Karpas-422 (cell line): ENCODE data around the gene ZCRB1. TPM values are rescaled to one million over a fixed set of nuclear protein-coding genes. Genes with fewer than 3 reads are reported as not detected.

Source experiments
- DNase-seq: peaks from one replicate; pipeline ENCODE4 v3.0.0-alpha.2; 2015
- H2AFZ ChIP-seq: fragments of 200-600 bp; sonication (generic); 2 replicates; pipeline ENCODE4 v1.6.1; 2014; ENCODE audit warnings: antibody characterized with exemption, low read length, mixed read lengths
- H3K27ac ChIP-seq: fragments of 200-600 bp; sonication (generic); 2 replicates; pipeline ENCODE4 v1.5.1; 2014; ENCODE audit warnings: mild to moderate bottlenecking, low read length, moderate library complexity
- H3K27me3 ChIP-seq: fragments of 200-600 bp; sonication (generic); 2 replicates; pipeline ENCODE4 v1.6.1; 2014; ENCODE audit warnings: low read length, mixed read lengths
- H3K36me3 ChIP-seq: fragments of 200-600 bp; sonication (generic); 2 replicates; pipeline ENCODE4 v1.6.1; 2014; ENCODE audit warnings: low read length, mixed read lengths; ENCODE audit not compliant: insufficient read depth
- H3K4me1 ChIP-seq: fragments of 200-600 bp; sonication (generic); 2 replicates; pipeline ENCODE4 v1.6.1; 2014; ENCODE audit warnings: mild to moderate bottlenecking, low read length, mixed read lengths
- H3K4me2 ChIP-seq: fragments of 200-600 bp; sonication (generic); 2 replicates; pipeline ENCODE4 v1.6.1; 2014; ENCODE audit warnings: low read length, low read depth, mild to moderate bottlenecking; ENCODE audit not compliant: poor library complexity, severe bottlenecking
- H3K4me3 ChIP-seq: fragments of 200-600 bp; sonication (generic); 2 replicates; pipeline ENCODE4 v1.5.1; 2014; ENCODE audit warnings: mild to moderate bottlenecking, antibody characterized with exemption, low read length, mixed read lengths
- H3K79me2 ChIP-seq: fragments of 200-600 bp; sonication (generic); 2 replicates; pipeline ENCODE4 v1.6.1; 2014; ENCODE audit warnings: mild to moderate bottlenecking, low read length, mixed read lengths
- H3K9ac ChIP-seq: fragments of 200-600 bp; sonication (generic); 2 replicates; pipeline ENCODE4 v1.6.0; 2014; ENCODE audit warnings: low read length
- H3K9me2 ChIP-seq: fragments of 200-600 bp; sonication (generic), shearing (Covaris generic); replicated peaks from 2 replicates; pipeline ENCODE4 v1.6.0; 2014; ENCODE audit warnings: mild to moderate bottlenecking, low read length, moderate library complexity; ENCODE audit not compliant: insufficient read depth
- H3K9me3 ChIP-seq: fragments of 300-700, 200-600 bp; sonication (generic); 2 replicates; pipeline ENCODE4 v1.6.1; 2014; ENCODE audit warnings: low read length, mixed read lengths
- H4K20me1 ChIP-seq: fragments of 200-600 bp; sonication (generic); 2 replicates; pipeline ENCODE4 v1.6.1; 2014; ENCODE audit warnings: mild to moderate bottlenecking, antibody characterized with exemption, low read length, low read depth; ENCODE audit not compliant: insufficient read depth
- total RNA-seq: library from RNA; depleted of rRNA; stranded (reverse); fragments of >200 nt; shearing (Covaris generic); gene quantifications from 2 replicates; pipeline ENCODE4 v1.2.3, GENCODE V29; 2014; ENCODE audit warnings: low replicate concordance; rRNA removed

The ZCRB1 gene
- total RNA-seq: 48.2 and 58.4 TPM in 2 replicates

GRCh38 chr12:42325653-42326474 lies at the start of gene ZCRB1, which contains the start of gene PPHLN1:
Gene ZCRB1 (minus strand): TSS chr12:42326094. CDS start chr12:42324102, 1,992 bp downstream.
Gene PPHLN1 (plus strand): TSS chr12:42326167. CDS start chr12:42335903, 9,736 bp downstream.
- Histone ChIP-seq H3K79me2 (peaks cover 68% of the 10 kb centered on the region), H2AFZ (peak within 1 kb of the TSS; percentile 62; the same call in 1 of the 2 replicates), H3K4me1 (peaks cover 33% of the 10 kb centered on the region)

GRCh38 chr12:42373669-42374068 lies 47.8 kb upstream of the ZCRB1 start:
- no peak for DNase-seq
- peaks cover 71% of the 10 kb centered on the region for H3K79me2 ChIP-seq
- H3K4me1 ChIP-seq: peaks cover 54% of the 10 kb centered on the region
- no peaks in the 10 kb centered on the region for H3K9me3 ChIP-seq
- no peaks in the 10 kb centered on the region for H4K20me1 ChIP-seq
- no peak overlapping the region for H2AFZ ChIP-seq
- H3K36me3 ChIP-seq: peaks cover 26% of the 10 kb centered on the region
- H3K27ac ChIP-seq: peak overlapping the region; percentile 83
- peak overlapping the region; percentile 35 for H3K9ac ChIP-seq
- H3K4me3 ChIP-seq: 0 out of 2 replicates have a peak overlapping the region, but pooled peaks have one; percentile 5
- H3K4me2 ChIP-seq: peak overlapping the region; percentile 43
- H3K27me3 ChIP-seq: no peaks in the 10 kb centered on the region
- H3K9me2 ChIP-seq: no peaks in the 10 kb centered on the region

More at GRCh38 chr12:42325653-42326474, at the start of gene ZCRB1, which contains the start of gene PPHLN1:
- peak within 1 kb of the TSS; percentile 89 for H3K4me2 ChIP-seq
- peak within 1 kb of the TSS; percentile 73 for H3K4me3 ChIP-seq
- H3K27ac ChIP-seq: peak within 1 kb of the TSS; percentile 71
- 0 out of 2 replicates have a peak, but pooled peaks cover 5% of the 10 kb centered on the region for H3K36me3 ChIP-seq
- DNase-seq: peak; percentile 96
- H3K9ac ChIP-seq: peak within 1 kb of the TSS; percentile 81
- H3K27me3 ChIP-seq: no peaks in the 10 kb centered on the region
- H4K20me1 ChIP-seq: peaks cover 13% of the 10 kb centered on the region
- no peaks in the 10 kb centered on the region for H3K9me2 ChIP-seq
- H3K9me3 ChIP-seq: no peaks in the 10 kb centered on the region

- Histone ChIP-seq H4K20me1 (no peaks in the 10 kb centered on the region), H3K9me3 (no peaks in the 10 kb centered on the region), H3K4me2 (peak overlapping the region; percentile 24), H2AFZ (no peak overlapping the region), H3K4me3 (no peak overlapping the region), H3K79me2 (peaks cover 67% of the 10 kb centered on the region), H3K27me3 (no peaks in the 10 kb centered on the region), H3K9me2 (no peaks in the 10 kb centered on the region), H3K9ac (no peak overlapping the region), H3K36me3 (peaks cover 22% of the 10 kb centered on the region), H3K4me1 (peaks cover 61% of the 10 kb centered on the region), H3K27ac (peak overlapping the region; percentile 83)
- DNase-seq: peak; percentile 94
Observed at GRCh38 chr12:42372154-42372791, 46.4 kb upstream of the ZCRB1 start.

- no peaks in the 10 kb centered on the region for H3K27me3 ChIP-seq
- H3K4me2 ChIP-seq: peak overlapping the region; percentile 48
- peaks cover 73% of the 10 kb centered on the region for H3K4me1 ChIP-seq
- H3K9me3 ChIP-seq: no peaks in the 10 kb centered on the region
- H3K4me3 ChIP-seq: no peak overlapping the region
- H4K20me1 ChIP-seq: no peaks in the 10 kb centered on the region
- peak; percentile 50 for DNase-seq
- H3K27ac ChIP-seq: peak overlapping the region; percentile 76
- H3K9me2 ChIP-seq: no peaks in the 10 kb centered on the region
- peaks cover 10% of the 10 kb centered on the region for H3K36me3 ChIP-seq
- peaks cover 76% of the 10 kb centered on the region for H3K79me2 ChIP-seq
- no peak overlapping the region for H2AFZ ChIP-seq
- no peak overlapping the region for H3K9ac ChIP-seq
Observed at GRCh38 chr12:42370013-42370412, 44.1 kb upstream of the ZCRB1 start.

- H2AFZ ChIP-seq: no peak overlapping the region
- no peak overlapping the region for H3K4me3 ChIP-seq
- no peaks in the 10 kb centered on the region for H4K20me1 ChIP-seq
- no peak overlapping the region for H3K4me2 ChIP-seq
- H3K79me2 ChIP-seq: peaks cover 89% of the 10 kb centered on the region
- no peaks in the 10 kb centered on the region for H3K27me3 ChIP-seq
- peaks cover 52% of the 10 kb centered on the region for H3K4me1 ChIP-seq
- no peak overlapping the region for H3K9ac ChIP-seq
- no peak for DNase-seq
- no peaks in the 10 kb centered on the region for H3K9me3 ChIP-seq
- peaks cover 24% of the 10 kb centered on the region for H3K36me3 ChIP-seq
- H3K27ac ChIP-seq: no peak overlapping the region
- no peaks in the 10 kb centered on the region for H3K9me2 ChIP-seq
Observed at GRCh38 chr12:42365486-42365885, 39.6 kb upstream of the ZCRB1 start.

GRCh38 chr12:42364692-42365091 lies 38.8 kb upstream of the ZCRB1 start:
- Histone ChIP-seq H3K9ac (no peak overlapping the region), H3K4me3 (no peak overlapping the region)

GRCh38 chr12:42362647-42363260 lies 36.9 kb upstream of the ZCRB1 start:
- H3K4me1 ChIP-seq: peaks cover 26% of the 10 kb centered on the region

More at GRCh38 chr12:42364692-42365091, 38.8 kb upstream of the ZCRB1 start:
- Histone ChIP-seq H2AFZ (no peak overlapping the region), H3K79me2 (peaks cover 85% of the 10 kb centered on the region), H3K9me3 (no peaks in the 10 kb centered on the region), H3K36me3 (peaks cover 27% of the 10 kb centered on the region), H3K9me2 (no peaks in the 10 kb centered on the region), H3K4me2 (no peak overlapping the region), H4K20me1 (no peaks in the 10 kb centered on the region), H3K27ac (no peak overlapping the region), H3K4me1 (peaks cover 44% of the 10 kb centered on the region), H3K27me3 (no peaks in the 10 kb centered on the region)
- no peak for DNase-seq

More at GRCh38 chr12:42362647-42363260, 36.9 kb upstream of the ZCRB1 start:
- H3K9me3 ChIP-seq: no peaks in the 10 kb centered on the region
- no peak overlapping the region for H3K4me2 ChIP-seq
- no peak overlapping the region for H3K4me3 ChIP-seq
- H2AFZ ChIP-seq: no peak overlapping the region
- no peaks in the 10 kb centered on the region for H4K20me1 ChIP-seq
- peaks cover 37% of the 10 kb centered on the region for H3K36me3 ChIP-seq
- H3K27me3 ChIP-seq: no peaks in the 10 kb centered on the region
- DNase-seq: no peak
- peaks cover 86% of the 10 kb centered on the region for H3K79me2 ChIP-seq
- H3K27ac ChIP-seq: peak overlapping the region; percentile 8; the same call in 1 of the 2 replicates
- no peak overlapping the region for H3K9ac ChIP-seq
- H3K9me2 ChIP-seq: no peaks in the 10 kb centered on the region
